AG09309 (cell line): ENCODE data around the gene PSTPIP1.

Experiments used
- DNase-seq: peaks from one replicate; pipeline ENCODE4 v3.0.0-alpha.2; 2010; ENCODE audit warnings: low read depth
- H3K4me3 ChIP-seq: 2 replicates; pipeline ENCODE4 v1.5.1; 2011; ENCODE audit warnings: mild to moderate bottlenecking, low read depth, low read length, moderate library complexity; ENCODE audit not compliant: control insufficient read depth
- CTCF ChIP-seq: IDR thresholded peaks from 2 replicates; pipeline ENCODE4 v1.5.1; 2011; ENCODE audit warnings: mild to moderate bottlenecking, low read depth, low read length, inconsistent platforms; ENCODE audit not compliant: insufficient read depth, control insufficient read depth; ENCODE audit errors: missing control alignments

The PSTPIP1 gene

GRCh38 chr15:77009176-77009575, 14.2 kb downstream of the PSTPIP1 start:
- no peak for TF ChIP-seq CTCF
- no peak for DNase-seq
- no peak overlapping the region for H3K4me3 ChIP-seq

DNA sequence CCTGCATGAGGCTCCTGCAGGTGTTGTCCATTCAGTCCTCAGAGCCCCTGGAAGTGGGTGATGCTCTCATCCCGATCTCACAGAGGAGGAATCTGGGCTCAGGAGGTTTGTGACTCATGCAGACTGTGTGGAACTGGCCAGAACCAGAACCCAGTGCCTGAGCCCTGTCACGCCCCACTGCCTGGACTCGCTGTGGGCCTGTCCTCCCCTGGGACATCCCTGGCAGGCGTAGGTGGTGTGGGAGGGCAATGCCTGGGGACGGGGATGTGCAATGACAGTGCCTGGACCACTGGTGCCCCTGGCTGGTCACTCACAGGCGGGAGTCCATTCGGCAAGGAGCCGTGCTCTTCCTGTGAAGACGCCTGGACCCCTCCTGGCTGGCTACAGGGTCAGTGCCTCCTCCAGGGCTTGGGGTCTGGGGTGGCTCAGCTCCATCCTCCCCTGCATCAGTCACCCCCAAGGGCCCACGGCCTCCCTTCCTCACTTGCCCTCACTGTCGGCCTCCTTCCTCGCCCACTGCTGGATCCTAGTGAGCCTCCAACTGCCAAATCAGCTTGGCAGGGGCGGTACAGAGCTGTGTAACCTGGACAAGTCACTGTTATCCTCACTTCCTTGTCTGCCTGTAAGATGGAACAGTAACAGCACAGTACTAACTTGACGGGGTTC, 14.9 kb downstream of the PSTPIP1 start:
- no peak for TF ChIP-seq CTCF
- H3K4me3 ChIP-seq, result no peak overlapping the region
- DNase-seq, result no peak

DNA sequence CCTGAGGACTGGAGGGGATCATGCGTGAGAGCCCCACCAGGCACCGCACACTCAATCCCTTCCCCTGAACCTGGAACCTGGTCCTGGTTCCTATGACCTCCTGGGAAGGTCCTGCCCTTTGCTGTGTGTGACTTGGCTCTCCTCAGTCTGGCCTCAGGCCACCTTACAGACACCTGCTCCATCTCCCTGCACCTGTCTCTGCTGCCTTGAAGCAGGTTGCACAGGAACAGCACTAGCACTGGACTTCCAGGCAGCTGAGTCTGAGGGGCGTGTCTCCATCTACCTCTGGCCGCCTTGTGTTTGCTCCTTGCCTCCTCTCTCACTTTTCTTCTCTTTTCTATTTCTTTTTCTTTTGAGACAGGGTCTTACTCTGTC, 15.4 kb downstream of the PSTPIP1 start:
- no peak for DNase-seq
- TF ChIP-seq CTCF, result no peak
- H3K4me3 ChIP-seq, result no peak overlapping the region

DNA sequence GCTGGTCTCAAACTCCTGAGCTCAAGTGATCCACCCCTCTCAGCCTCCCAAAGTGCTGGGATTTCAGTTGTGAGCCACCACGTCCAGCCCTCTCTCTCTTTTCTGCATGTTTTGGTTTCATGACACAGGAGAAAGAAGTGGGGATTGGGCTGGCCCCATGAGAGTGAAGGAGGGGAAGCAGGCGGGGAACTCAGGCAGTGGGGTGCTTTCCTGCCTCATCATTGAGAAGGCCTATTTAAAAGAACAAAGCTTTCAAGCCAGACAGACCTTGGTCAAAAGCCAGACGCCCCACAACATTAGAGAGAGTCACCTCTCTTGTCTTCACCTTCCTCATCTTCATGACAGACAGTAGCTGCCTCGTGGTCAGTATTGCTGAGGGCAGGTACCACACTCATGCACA, 15.9 kb downstream of the PSTPIP1 start:
- DNase-seq, result no peak
- no peak for TF ChIP-seq CTCF
- H3K4me3 ChIP-seq, result no peak overlapping the region

GRCh38 chr15:77012117-77012712, 17.3 kb downstream of the PSTPIP1 start:
- no peak for TF ChIP-seq CTCF

GRCh38 chr15:77012868-77013267, 17.9 kb downstream of the PSTPIP1 start:
- H3K4me3 ChIP-seq, result no peak overlapping the region
- DNase-seq, result no peak
- no peak for TF ChIP-seq CTCF

More at GRCh38 chr15:77012117-77012712, 17.3 kb downstream of the PSTPIP1 start:
- no peak overlapping the region for H3K4me3 ChIP-seq
- no peak for DNase-seq

DNA sequence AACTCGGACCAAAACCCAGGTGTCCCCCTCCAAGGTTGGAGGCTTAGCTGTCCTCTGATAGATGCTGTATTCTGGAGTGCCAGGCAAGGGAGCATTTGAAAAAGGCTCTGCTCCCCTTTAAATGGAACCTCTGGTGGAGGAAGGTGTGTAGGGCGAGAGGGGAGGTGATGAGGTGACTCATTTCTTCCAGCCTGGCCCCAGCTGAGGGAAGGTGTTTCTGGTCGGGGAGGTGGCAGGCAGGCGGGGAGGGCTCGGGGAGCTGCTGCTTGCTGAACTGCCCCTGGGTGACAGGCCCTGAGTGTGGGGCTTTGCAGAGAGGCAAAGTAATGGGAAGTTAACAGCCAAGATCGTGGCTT, 18.8 kb downstream of the PSTPIP1 start:
- no peak for DNase-seq
- TF ChIP-seq CTCF, result no peak
- H3K4me3 ChIP-seq, result no peak overlapping the region
